Liver (tissue), 9 donors: ENCODE data around the gene TIAM2. TPM values are rescaled to one million over a fixed set of nuclear protein-coding genes. Genes with fewer than 3 reads are reported as not detected.

Experiments
- DNase-seq: peaks from one replicate; pipeline ENCODE4 v3.0.0-alpha.2; 2017; ENCODE audit warnings: low spot score
- H3K27ac ChIP-seq, 2 donors: one replicate each; pipeline ENCODE4 v1.7.0; 2013; ENCODE audit warnings: inconsistent platforms in 2 of 2, low read length in 2 of 2, control low read depth in 1 of 2, low read depth in 1 of 2, mild to moderate bottlenecking in 1 of 2
- H3K27me3 ChIP-seq, 4 donors: one replicate each; pipeline versions ENCODE4 v1.6.1 to v1.7.0; 2013; ENCODE audit warnings: low read length in 3 of 4, inconsistent platforms in 1 of 4, mild to moderate bottlenecking in 1 of 4, moderate library complexity in 1 of 4; ENCODE audit not compliant: control insufficient read depth in 4 of 4, insufficient read depth in 4 of 4
- H3K36me3 ChIP-seq, 4 donors: one replicate each; pipeline versions ENCODE4 v1.6.1 to v1.7.0; 2013; ENCODE audit warnings: low read length in 3 of 4, mild to moderate bottlenecking in 3 of 4, low read depth in 1 of 4, moderate library complexity in 1 of 4; ENCODE audit not compliant: control insufficient read depth in 4 of 4, insufficient read depth in 3 of 4
- H3K4me1 ChIP-seq, 4 donors: one replicate each; pipeline versions ENCODE4 v1.6.1 to v1.7.0; 2013; ENCODE audit warnings: low read length in 3 of 4, mild to moderate bottlenecking in 3 of 4, moderate library complexity in 1 of 4; ENCODE audit not compliant: control insufficient read depth in 4 of 4, insufficient read depth in 4 of 4
- H3K4me3 ChIP-seq, 3 donors: one replicate each; pipeline versions ENCODE4 v1.6.1 to v1.7.0; 2013; ENCODE audit warnings: low read length in 3 of 3, control low read depth in 1 of 3, low read depth in 1 of 3, mild to moderate bottlenecking in 1 of 3
- H3K9ac ChIP-seq, 2 donors: one replicate each; pipeline ENCODE4 v1.7.0; 2013; ENCODE audit warnings: low read length in 2 of 2, mild to moderate bottlenecking in 2 of 2, moderate library complexity in 2 of 2, control low read depth in 1 of 2, low read depth in 1 of 2
- H3K9me3 ChIP-seq, 4 donors: one replicate each; pipeline versions ENCODE4 v1.6.1 to v1.7.0; 2013; ENCODE audit warnings: low read length in 3 of 4; ENCODE audit not compliant: control insufficient read depth in 4 of 4
- ATF3 ChIP-seq: IDR thresholded peaks from 2 replicates; pipeline ENCODE4 v1.6.1; 2016; ENCODE audit warnings: antibody characterized with exemption
- EGR1 ChIP-seq, 2 donors: IDR thresholded peaks; 2 replicates each; pipeline ENCODE4 v1.6.1; 2016 to 2018; ENCODE audit warnings: antibody characterized with exemption in 2 of 2, low read depth in 2 of 2
- FOXA1 ChIP-seq: IDR thresholded peaks from 2 replicates; pipeline ENCODE4 v1.6.1; 2016; ENCODE audit warnings: antibody characterized with exemption
- FOXA2 ChIP-seq: IDR thresholded peaks from 2 replicates; pipeline ENCODE4 v1.6.1; 2016; ENCODE audit warnings: antibody characterized with exemption
- GABPA ChIP-seq, 2 donors: IDR thresholded peaks in 1 of 2; conservative IDR thresholded peaks in 1 of 2; 2 replicates each; pipeline ENCODE4 v1.6.1; 2016; ENCODE audit warnings: antibody characterized with exemption in 2 of 2, mild to moderate bottlenecking in 1 of 2, moderate library complexity in 1 of 2
- HNF4A ChIP-seq, 2 donors: conservative IDR thresholded peaks; 2 replicates each; pipeline ENCODE4 v1.6.1; 2016; ENCODE audit warnings: antibody characterized with exemption in 2 of 2, mild to moderate bottlenecking in 2 of 2
- HNF4G ChIP-seq: IDR thresholded peaks from 2 replicates; pipeline ENCODE4 v1.6.1; 2016; ENCODE audit warnings: antibody characterized with exemption
- JUND ChIP-seq, 2 donors: IDR thresholded peaks; 2 replicates each; pipeline ENCODE4 v1.6.1; 2016; ENCODE audit warnings: antibody characterized with exemption in 2 of 2
- NR2F2 ChIP-seq: IDR thresholded peaks from 2 replicates; pipeline ENCODE4 v1.6.1; 2016; ENCODE audit warnings: antibody characterized with exemption
- RAD21 ChIP-seq, 2 donors: IDR thresholded peaks; 2 replicates each; pipeline ENCODE4 v1.6.1; 2016; ENCODE audit warnings: antibody characterized with exemption in 2 of 2, mild to moderate bottlenecking in 2 of 2
- RXRA ChIP-seq, 2 donors: IDR thresholded peaks; 2 replicates each; pipeline ENCODE4 v1.6.1; 2017 to 2018; ENCODE audit warnings: antibody characterized with exemption in 2 of 2, mild to moderate bottlenecking in 1 of 2
- SP1 ChIP-seq: IDR thresholded peaks from 2 replicates; pipeline ENCODE4 v1.6.1; 2018; ENCODE audit warnings: antibody characterized with exemption, mild to moderate bottlenecking
- TAF1 ChIP-seq: conservative IDR thresholded peaks from 2 replicates; pipeline ENCODE4 v1.6.1; 2016; ENCODE audit warnings: antibody characterized with exemption, mild to moderate bottlenecking
- YY1 ChIP-seq: IDR thresholded peaks from 2 replicates; pipeline ENCODE4 v1.6.1; 2016; ENCODE audit warnings: antibody characterized with exemption, mild to moderate bottlenecking
- ZBTB33 ChIP-seq: IDR thresholded peaks from 2 replicates; pipeline ENCODE4 v1.6.1; 2016; ENCODE audit warnings: antibody characterized with exemption
- WGBS: extraction: QIAGEN DNeasy Blood & Tissue Kit; methylation state at CpG from one replicate; pipeline ENCODE4 v1.1.7; 2013; 5-methylcytosine and 5-hydroxymethylcytosine counted together
- polyA plus RNA-seq, 2 donors: library from polyadenylated mRNA; stranded (reverse) in 1 of 2; unstranded in 1 of 2; fragments of 200-250 nt in 1 of 2; fragments of >200 nt in 1 of 2; fragmentation: Nextera tagmentation in 1 of 2; extraction: Ambion mirVana in 1 of 2; gene quantifications; one replicate each; pipeline versions ENCODE4 v1.2.1 to v1.2.3, GENCODE V29; 2013 to 2015
- total RNA-seq, 2 donors: library from RNA; depleted of rRNA; stranded (reverse); fragments of >200 nt; gene quantifications; one replicate each; pipeline ENCODE4 v1.2.3, GENCODE V29; 2014
- TF ChIP-seq, protein P1 (sequence below): IDR thresholded peaks from 2 replicates; pipeline ENCODE4 v1.6.1; 2016; ENCODE audit warnings: antibody characterized with exemption, mild to moderate bottlenecking
- TF ChIP-seq, protein P2 (sequence below): fragments of 150-350 bp; IDR thresholded peaks from 2 replicates; pipeline ENCODE4 v1.5.1; 2017; ENCODE audit warnings: improper control_type of control experiment, low read depth, low read length; ENCODE audit not compliant: missing input control
- donor health status: healthy.
- donor health status: healthy.
- donor health status: healthy.
- donor health status: healthy.
- donor health status: healthy.

TIAM2 gene
- total and polyA plus RNA-seq, 4 donors = 0.62 to 3.7 (median 2.4) TPM

GRCh38 chr6:155042983-155043382 lies 47.9 kb downstream of the TIAM2 start:
- H3K9me3 ChIP-seq = no peaks in the 10 kb centered on the region
- H3K4me1 ChIP-seq = no peaks in the 10 kb centered on the region
- H3K27me3 ChIP-seq = no peaks in the 10 kb centered on the region
- DNase-seq = no peak
- H3K9ac ChIP-seq = no peak overlapping the region
- no peak for TF ChIP-seq JUND (IDR thresholded peaks at IDR 0.05)
- no peak for TF ChIP-seq GABPA (IDR thresholded peaks at IDR 0.05 in 1 of 2, conservative IDR thresholded peaks at IDR 0.05 in 1 of 2)
- TF ChIP-seq NR2F2 = no peak
- no peak for TF ChIP-seq ZBTB33
- TF ChIP-seq, protein P1, sequence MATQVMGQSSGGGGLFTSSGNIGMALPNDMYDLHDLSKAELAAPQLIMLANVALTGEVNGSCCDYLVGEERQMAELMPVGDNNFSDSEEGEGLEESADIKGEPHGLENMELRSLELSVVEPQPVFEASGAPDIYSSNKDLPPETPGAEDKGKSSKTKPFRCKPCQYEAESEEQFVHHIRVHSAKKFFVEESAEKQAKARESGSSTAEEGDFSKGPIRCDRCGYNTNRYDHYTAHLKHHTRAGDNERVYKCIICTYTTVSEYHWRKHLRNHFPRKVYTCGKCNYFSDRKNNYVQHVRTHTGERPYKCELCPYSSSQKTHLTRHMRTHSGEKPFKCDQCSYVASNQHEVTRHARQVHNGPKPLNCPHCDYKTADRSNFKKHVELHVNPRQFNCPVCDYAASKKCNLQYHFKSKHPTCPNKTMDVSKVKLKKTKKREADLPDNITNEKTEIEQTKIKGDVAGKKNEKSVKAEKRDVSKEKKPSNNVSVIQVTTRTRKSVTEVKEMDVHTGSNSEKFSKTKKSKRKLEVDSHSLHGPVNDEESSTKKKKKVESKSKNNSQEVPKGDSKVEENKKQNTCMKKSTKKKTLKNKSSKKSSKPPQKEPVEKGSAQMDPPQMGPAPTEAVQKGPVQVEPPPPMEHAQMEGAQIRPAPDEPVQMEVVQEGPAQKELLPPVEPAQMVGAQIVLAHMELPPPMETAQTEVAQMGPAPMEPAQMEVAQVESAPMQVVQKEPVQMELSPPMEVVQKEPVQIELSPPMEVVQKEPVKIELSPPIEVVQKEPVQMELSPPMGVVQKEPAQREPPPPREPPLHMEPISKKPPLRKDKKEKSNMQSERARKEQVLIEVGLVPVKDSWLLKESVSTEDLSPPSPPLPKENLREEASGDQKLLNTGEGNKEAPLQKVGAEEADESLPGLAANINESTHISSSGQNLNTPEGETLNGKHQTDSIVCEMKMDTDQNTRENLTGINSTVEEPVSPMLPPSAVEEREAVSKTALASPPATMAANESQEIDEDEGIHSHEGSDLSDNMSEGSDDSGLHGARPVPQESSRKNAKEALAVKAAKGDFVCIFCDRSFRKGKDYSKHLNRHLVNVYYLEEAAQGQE = no peak
- TF ChIP-seq RXRA (IDR thresholded peaks at IDR 0.05) = no peak
- no peak for TF ChIP-seq RAD21 (IDR thresholded peaks at IDR 0.05)
- TF ChIP-seq, protein P2, sequence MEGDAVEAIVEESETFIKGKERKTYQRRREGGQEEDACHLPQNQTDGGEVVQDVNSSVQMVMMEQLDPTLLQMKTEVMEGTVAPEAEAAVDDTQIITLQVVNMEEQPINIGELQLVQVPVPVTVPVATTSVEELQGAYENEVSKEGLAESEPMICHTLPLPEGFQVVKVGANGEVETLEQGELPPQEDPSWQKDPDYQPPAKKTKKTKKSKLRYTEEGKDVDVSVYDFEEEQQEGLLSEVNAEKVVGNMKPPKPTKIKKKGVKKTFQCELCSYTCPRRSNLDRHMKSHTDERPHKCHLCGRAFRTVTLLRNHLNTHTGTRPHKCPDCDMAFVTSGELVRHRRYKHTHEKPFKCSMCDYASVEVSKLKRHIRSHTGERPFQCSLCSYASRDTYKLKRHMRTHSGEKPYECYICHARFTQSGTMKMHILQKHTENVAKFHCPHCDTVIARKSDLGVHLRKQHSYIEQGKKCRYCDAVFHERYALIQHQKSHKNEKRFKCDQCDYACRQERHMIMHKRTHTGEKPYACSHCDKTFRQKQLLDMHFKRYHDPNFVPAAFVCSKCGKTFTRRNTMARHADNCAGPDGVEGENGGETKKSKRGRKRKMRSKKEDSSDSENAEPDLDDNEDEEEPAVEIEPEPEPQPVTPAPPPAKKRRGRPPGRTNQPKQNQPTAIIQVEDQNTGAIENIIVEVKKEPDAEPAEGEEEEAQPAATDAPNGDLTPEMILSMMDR = no peak
- TF ChIP-seq FOXA2 = no peak
- TF ChIP-seq EGR1 (IDR thresholded peaks at IDR 0.05; ENCODE audit: low read depth in 2 of 2) = no peak
- no peak for TF ChIP-seq YY1
- no peak for TF ChIP-seq HNF4A (conservative IDR thresholded peaks at IDR 0.05)
- TF ChIP-seq HNF4G = no peak
- TF ChIP-seq ATF3 = no peak
- no peak for TF ChIP-seq TAF1
- no peak for TF ChIP-seq SP1
- TF ChIP-seq FOXA1 = no peak
- WGBS = 68% methylated on average over 2 of the region's 2 CpGs
- H3K36me3 ChIP-seq = no peaks in the 10 kb centered on the region
- no peak overlapping the region for H3K4me3 ChIP-seq
- no peak overlapping the region for H3K27ac ChIP-seq
